ENCODE data around the gene TSPAN4.

The TSPAN4 gene

GRCh38 chr11:850775-851763 is 8.4 kb downstream of the TSPAN4 start:
- DNase-seq (ENCODE audit: low spot score) = peak; percentile 22

GRCh38 chr11:852762-853161 is 10.1 kb downstream of the TSPAN4 start:
- DNase-seq (ENCODE audit: low spot score) = no peak

- no peak for DNase-seq (ENCODE audit: low spot score)
These were observed 11.2 kb downstream of the TSPAN4 start for GRCh38 chr11:853682-854448.

GRCh38 chr11:854601-855329 is 12.1 kb downstream of the TSPAN4 start:
- DNase-seq (ENCODE audit: low spot score) = no peak

- DNase-seq (ENCODE audit: low spot score) = no peak
These were observed 12.7 kb downstream of the TSPAN4 start for GRCh38 chr11:855330-855674.

GRCh38 chr11:855796-856195 is 13.1 kb downstream of the TSPAN4 start:
- DNase-seq (ENCODE audit: low spot score) = no peak

GRCh38 chr11:856397-856796 is 13.7 kb downstream of the TSPAN4 start:
- DNase-seq (ENCODE audit: low spot score) = no peak

- DNase-seq (ENCODE audit: low spot score) = no peak
These were observed 15.6 kb downstream of the TSPAN4 start for GRCh38 chr11:858053-858761.

GRCh38 chr11:858762-859339 is 16.2 kb downstream of the TSPAN4 start:
- no peak for DNase-seq (ENCODE audit: low spot score)

GRCh38 chr11:859394-860131 is 16.9 kb downstream of the TSPAN4 start:
- DNase-seq (ENCODE audit: low spot score) = no peak

- DNase-seq (ENCODE audit: low spot score) = no peak
These were observed 17.8 kb downstream of the TSPAN4 start for GRCh38 chr11:860234-861104.

GRCh38 chr11:861105-861479 is 18.4 kb downstream of the TSPAN4 start:
- no peak for DNase-seq (ENCODE audit: low spot score)

- DNase-seq (ENCODE audit: low spot score) = no peak
These were observed 19.5 kb downstream of the TSPAN4 start for GRCh38 chr11:862081-862661.

GRCh38 chr11:862696-863022 is 20.0 kb downstream of the TSPAN4 start:
- DNase-seq (ENCODE audit: low spot score) = no peak

- no peak for DNase-seq (ENCODE audit: low spot score)
These were observed 20.6 kb downstream of the TSPAN4 start for GRCh38 chr11:863023-863909.

GRCh38 chr11:863910-864827 is 21.5 kb downstream of the TSPAN4 start:
- no peak for DNase-seq (ENCODE audit: low spot score)

GRCh38 chr11:864898-865297 is 22.2 kb downstream of the TSPAN4 start:
- no peak for DNase-seq (ENCODE audit: low spot score)
